Motor neuron (in vitro differentiated cells): Measurements from ENCODE around the gene CDC42EP1. TPM values are rescaled to one million over a fixed set of nuclear protein-coding genes. Genes with fewer than 3 reads are reported as not detected.

Experiments used
- ATAC-seq, 8 experiments: fragments of 200-7000 bp; cut with Tn5 transposase; replicated peaks in 6 of 8; 2 replicates each; pipeline ENCODE4 v1.8.0; 2021; ENCODE audit warnings: mild to moderate bottlenecking in 8 of 8, moderate library complexity in 8 of 8
- H3K27ac ChIP-seq, 2 donors: fragments of 250-450 bp; sonication (Bioruptor Pico); 2 replicates each; pipeline ENCODE4 v1.9.0; 2021; ENCODE audit warnings: antibody characterized with exemption in 2 of 2, mild to moderate bottlenecking in 2 of 2, moderate library complexity in 1 of 2
- H3K4me1 ChIP-seq, 2 donors: fragments of 250-450 bp; sonication (Bioruptor Pico); replicated peaks in 1 of 2; 2 replicates each; pipeline ENCODE4 v1.6.1; 2021; ENCODE audit warnings: antibody characterized with exemption in 2 of 2, mild to moderate bottlenecking in 2 of 2, moderate library complexity in 1 of 2
- H3K4me3 ChIP-seq, 5 donors: fragments of 250-450 bp; sonication (Bioruptor Pico); 2 replicates each; pipeline ENCODE4 v1.9.0; 2021; ENCODE audit warnings: antibody characterized with exemption in 5 of 5, mild to moderate bottlenecking in 5 of 5, moderate library complexity in 4 of 5
- WGBS, 10 experiments: fragments of 450-650 bp; shearing (Covaris generic); methylation state at CpG; one replicate each; pipeline ENCODE4 v1.0.0; 2022; 5-methylcytosine and 5-hydroxymethylcytosine counted together
- in situ Hi-C, 9 experiments: fragments of 400-800 bp; cut with MboI; loops; one replicate each; pipeline ENCODE4 v1.15.0; 2021; ENCODE audit warnings: low sequenced_read_pairs in 9 of 9, low pct_unique_long_range_greater_than_20kb in 2 of 9; ENCODE audit not compliant: unreplicated experiment in 9 of 9
- total RNA-seq, 8 experiments: library from RNA; unstranded; fragments of 300-600 nt; gene quantifications; 2 replicates each; pipeline versions ENCODE4 v1.2.3 to v1.2.4, GENCODE V29; 2022

Gene CDC42EP1
- total RNA-seq, 8 experiments from 2014 or later, result 3.5 to 38.6 (median 8.7) TPM

GRCh38 chr22:37556710-37557109, 3.6 kb upstream of the CDC42EP1 start:
- WGBS, 10 experiments, result 11 to 33% methylated on average over 3 of the region's 5 CpGs; no CpG with 5 or more reads in 8 of the 10 experiments
- ATAC-seq, result no peak
- H3K27ac ChIP-seq, result no peak overlapping the region
- in situ Hi-C loops, result no loop called here
- H3K4me1 ChIP-seq, result peaks cover 17 to 21% of the 10 kb centered on the region in 2 donors
- no peak overlapping the region for H3K4me3 ChIP-seq

GRCh38 chr22:37557321-37558001, 2.8 kb upstream of the CDC42EP1 start:
- WGBS, 10 experiments, result 71 to 100% (median 86%) methylated on average over 1 to 5 of the region's 7 CpGs; no CpG with 5 or more reads in 3 of the 10 experiments
- no peak for ATAC-seq
- Histone ChIP-seq H3K4me1 (peaks cover 14 to 21% of the 10 kb centered on the region in 2 donors), H3K4me3 (no peak overlapping the region), H3K27ac (no peak overlapping the region)
- in situ Hi-C loops, result no loop called here

DNA sequence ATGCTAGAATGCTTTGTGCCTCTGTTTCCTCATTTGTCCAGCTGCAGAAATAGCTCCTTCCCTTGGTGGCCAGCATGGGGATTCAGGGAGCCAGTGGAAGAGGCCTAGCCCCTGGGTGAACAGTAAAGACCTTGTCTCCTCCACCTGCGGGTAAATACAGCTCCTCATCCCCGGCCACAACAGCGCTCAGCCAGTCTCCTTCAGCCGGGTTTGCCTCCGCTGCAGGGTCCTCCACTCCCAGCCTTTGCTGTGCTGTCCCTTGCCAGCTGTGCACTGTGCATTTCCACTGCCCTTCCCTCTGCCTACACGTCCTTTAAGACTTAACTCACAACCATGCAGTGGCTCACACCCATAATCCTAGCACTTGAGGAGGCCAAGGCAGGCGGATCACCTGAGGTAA, 1.5 kb upstream of the CDC42EP1 start:
- in situ Hi-C loops, result no loop called here
- WGBS, 10 experiments, result 59 to 100% (median 78%) methylated on average over 1 to 5 of the region's 7 CpGs; no CpG with 5 or more reads in 3 of the 10 experiments
- no peak overlapping the region for H3K4me3 ChIP-seq
- no peak for ATAC-seq
- H3K27ac ChIP-seq, result no peak overlapping the region
- peaks cover 17 to 30% of the 10 kb centered on the region in 2 donors for H3K4me1 ChIP-seq

GRCh38 chr22:37559521-37559900, 769 bp upstream of the CDC42EP1 start:
- Histone ChIP-seq H3K27ac (no peak overlapping the region), H3K4me1 (peaks cover 17 to 32% of the 10 kb centered on the region in 2 donors), H3K4me3 (no peak overlapping the region)
- no peak for ATAC-seq
- 17 to 79% (median 70%) methylated on average over 2 to 3 of the region's 6 CpGs; no CpG with 5 or more reads in 7 of the 10 experiments for WGBS, 10 experiments
- in situ Hi-C loops, result no loop called here

DNA sequence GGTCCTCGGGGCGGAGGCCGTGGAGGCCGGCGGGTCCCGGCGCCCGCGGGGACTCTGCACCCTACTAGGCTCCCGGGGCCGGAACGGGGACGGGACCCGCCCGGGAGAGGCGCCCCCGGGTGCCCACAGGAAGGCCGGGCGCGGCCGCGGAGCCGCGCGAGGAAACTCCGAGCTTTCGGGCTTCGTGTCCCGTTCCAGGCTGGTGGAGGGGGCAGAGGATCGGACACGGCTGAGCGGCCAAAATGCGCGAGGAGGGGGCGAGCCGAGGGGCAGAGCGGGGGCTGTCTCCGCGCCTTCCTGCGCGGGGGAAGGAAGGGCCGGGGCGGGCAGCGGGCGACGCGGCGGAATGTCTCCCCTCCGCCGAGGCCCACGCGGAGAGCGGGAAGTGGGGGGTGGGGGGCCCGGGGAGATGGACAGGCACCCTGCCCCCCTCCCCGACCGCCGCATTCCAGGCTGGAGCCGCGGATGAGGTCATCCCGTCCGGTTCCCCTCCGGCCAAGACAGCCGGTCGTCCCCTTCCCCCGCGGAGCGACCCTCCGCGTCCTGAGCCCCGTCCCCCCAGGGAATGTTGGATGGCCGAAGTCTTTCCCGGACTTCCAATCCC, 430 bp downstream of the CDC42EP1 start:
- ATAC-seq, result peak; percentile 4 to 50 (median 39)
- in situ Hi-C loops, result loop anchor here in 1 of 9 experiments (10.0 kb wide), 1 partner anchor 246 kb away; no protein-coding TSS in a partner anchor
- no CpG with 5 or more reads among the region's 72 CpGs for WGBS, 10 experiments
- peaks cover 17 to 32% of the 10 kb centered on the region in 2 donors for H3K4me1 ChIP-seq
- H3K4me3 ChIP-seq, result peak overlapping the region; percentile 25 to 77 (median 51)
- H3K27ac ChIP-seq, result peak overlapping the region in 1 of 2 donors; percentile 87

DNA sequence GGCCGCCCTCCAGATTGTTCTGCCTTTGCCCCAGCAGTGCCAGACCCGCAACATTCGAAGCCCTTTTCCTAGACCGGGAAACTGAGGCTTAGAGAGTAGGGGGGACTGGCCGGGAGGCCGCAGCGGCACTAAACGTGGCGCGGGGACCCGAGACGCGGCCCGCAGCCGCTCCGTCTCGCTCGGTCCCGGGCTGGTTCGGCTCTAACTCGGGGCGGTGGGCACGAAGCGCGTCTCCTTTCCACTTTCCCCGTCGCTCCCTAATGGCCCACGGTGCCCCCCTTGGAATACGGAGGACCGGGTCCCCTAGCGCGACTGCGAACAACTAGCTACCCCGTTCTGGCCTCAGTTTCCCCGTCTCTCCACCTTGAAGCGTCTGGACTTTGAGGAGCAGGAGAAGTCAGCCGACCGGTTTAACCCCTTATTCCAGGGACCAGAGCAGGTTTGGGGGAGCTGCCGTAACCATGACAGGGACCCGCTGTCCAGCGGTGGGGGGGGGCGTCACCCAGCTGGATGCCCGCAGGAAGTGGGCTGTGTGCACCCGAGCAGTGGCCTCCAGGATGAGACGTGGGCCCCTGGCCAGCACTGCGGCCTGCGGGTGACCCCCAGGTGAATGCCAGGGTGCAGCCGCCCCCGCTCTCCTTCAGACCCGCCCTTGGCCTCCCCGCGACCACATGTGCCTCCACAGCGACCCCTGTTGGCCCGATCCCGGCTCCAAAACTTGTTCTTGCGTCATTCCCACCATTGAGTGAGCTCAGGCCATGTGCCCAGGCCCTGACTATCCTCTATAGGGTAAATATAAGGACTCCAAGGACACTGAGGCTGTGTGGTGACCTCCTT, 1.1 kb downstream of the CDC42EP1 start:
- WGBS, 10 experiments, result 0% methylated on average over 4 of the region's 56 CpGs; no CpG with 5 or more reads in 9 of the 10 experiments
- Histone ChIP-seq H3K4me1 (peaks cover 17 to 32% of the 10 kb centered on the region in 2 donors), H3K4me3 (peak overlapping the region; percentile 25 to 77 (median 51)), H3K27ac (peak overlapping the region in 1 of 2 donors; percentile 87)
- in situ Hi-C loops, result loop anchor here in 1 of 9 experiments (10.0 kb wide), 1 partner anchor 247 kb away; no protein-coding TSS in a partner anchor
- peak; percentile 32 to 80 (median 49) for ATAC-seq

- H3K4me1 ChIP-seq, result peaks cover 17 to 28% of the 10 kb centered on the region in 2 donors
- ATAC-seq, result no peak
- peak overlapping the region in 3 of 5 donors; percentile 51 to 77 (median 74) for H3K4me3 ChIP-seq
- H3K27ac ChIP-seq, result no peak overlapping the region
- 40 to 100% (median 53%) methylated on average over 1 to 7 of the region's 14 CpGs; no CpG with 5 or more reads in 7 of the 10 experiments for WGBS, 10 experiments
- in situ Hi-C loops, result loop anchor here in 1 of 9 experiments (10.0 kb wide), 1 partner anchor 247 kb away; no protein-coding TSS in a partner anchor
Observed at GRCh38 chr22:37562049-37562875, 2.0 kb downstream of the CDC42EP1 start.

DNA sequence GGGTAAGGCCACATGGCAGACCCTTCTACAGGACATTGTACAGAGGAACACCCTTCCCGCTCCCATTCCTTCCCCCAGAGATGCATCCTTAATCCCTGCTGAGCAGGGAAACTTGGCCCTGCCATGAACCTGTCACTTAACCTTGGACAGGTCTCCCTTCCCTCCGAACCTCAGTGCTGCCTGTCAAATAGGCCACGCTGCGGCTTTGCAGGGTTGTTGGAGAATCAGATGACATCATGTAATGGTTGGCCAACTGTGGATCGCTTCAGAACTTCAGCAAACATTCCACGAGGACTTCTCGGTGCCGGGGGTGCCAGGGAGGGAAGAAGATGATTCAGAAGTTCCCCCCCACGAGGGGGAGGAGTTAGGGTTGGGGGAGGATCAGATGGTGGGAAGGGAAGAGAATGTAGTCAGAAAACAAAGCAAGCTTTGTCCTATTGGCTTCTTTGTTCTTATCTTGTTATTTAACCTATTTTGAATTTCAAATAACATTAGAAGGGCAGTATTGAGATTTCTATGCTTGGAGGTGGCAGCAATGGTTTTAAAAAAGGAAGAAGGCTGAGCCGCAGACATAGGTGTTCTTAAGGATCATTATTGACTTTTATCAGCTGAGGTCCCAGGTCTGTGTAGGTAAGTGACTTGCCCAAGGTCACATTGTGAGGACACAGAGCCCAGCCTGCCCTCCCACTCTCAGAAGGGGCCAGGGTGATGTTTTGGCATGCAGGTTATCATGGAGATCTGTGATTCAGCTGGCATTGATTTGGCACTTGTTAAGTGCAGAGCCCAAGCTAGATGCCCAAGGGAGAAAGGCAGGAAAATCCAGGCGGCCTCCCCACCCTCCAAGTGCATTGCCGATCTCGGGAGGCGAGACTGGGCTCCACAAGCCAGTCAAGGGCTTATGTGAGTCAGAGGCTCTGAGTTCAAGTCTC, 3.1 kb downstream of the CDC42EP1 start:
- in situ Hi-C loops, result loop anchor here in 1 of 9 experiments (10.0 kb wide), 1 partner anchor 249 kb away; no protein-coding TSS in a partner anchor
- Histone ChIP-seq H3K27ac (no peak overlapping the region), H3K4me3 (no peak overlapping the region), H3K4me1 (peaks cover 17 to 29% of the 10 kb centered on the region in 2 donors)
- peak in 5 of 8 experiments; percentile 4 to 28 (median 10) for ATAC-seq
- WGBS, 10 experiments, result 3 to 92% (median 40%) methylated on average over 1 to 6 of the region's 14 CpGs; no CpG with 5 or more reads in 3 of the 10 experiments

GRCh38 chr22:37564111-37564711, 3.9 kb downstream of the CDC42EP1 start:
- ATAC-seq, result no peak
- H3K27ac ChIP-seq, result no peak overlapping the region
- in situ Hi-C loops, result loop anchor here in 1 of 9 experiments (10.0 kb wide), 1 partner anchor 249 kb away; no protein-coding TSS in a partner anchor
- H3K4me3 ChIP-seq, result no peak overlapping the region
- WGBS, 10 experiments, result 60 to 87% (median 81%) methylated on average over 1 to 6 of the region's 7 CpGs; no CpG with 5 or more reads in 4 of the 10 experiments
- peaks cover 17 to 30% of the 10 kb centered on the region in 2 donors for H3K4me1 ChIP-seq

DNA sequence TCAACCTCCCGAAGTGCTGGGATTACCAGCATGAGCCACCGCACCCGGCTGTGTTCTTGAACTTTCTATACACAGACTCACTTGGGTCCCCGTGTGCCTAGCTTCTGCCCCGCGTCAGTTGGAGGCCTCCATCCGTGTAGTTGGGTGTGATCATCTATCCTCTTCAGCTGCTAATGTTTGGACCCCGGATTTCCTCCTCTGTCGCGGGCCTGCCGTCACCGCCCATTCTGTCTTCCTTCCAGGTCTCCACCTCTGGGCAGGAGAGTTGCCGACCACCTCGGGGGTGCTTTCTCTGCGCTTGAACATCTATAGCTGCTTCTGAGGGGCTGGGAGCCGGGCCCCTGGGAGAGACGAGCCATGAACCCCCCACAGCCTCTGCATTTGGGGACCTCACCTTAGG, 5.5 kb downstream of the CDC42EP1 start:
- no peak for ATAC-seq
- WGBS, 10 experiments, result 30 to 93% methylated on average over 3 to 4 of the region's 17 CpGs; no CpG with 5 or more reads in 8 of the 10 experiments
- in situ Hi-C loops, result loop anchor here in 1 of 9 experiments (10.0 kb wide), 1 partner anchor 251 kb away; no protein-coding TSS in a partner anchor
- Histone ChIP-seq H3K4me3 (no peak overlapping the region), H3K4me1 (peaks cover 17 to 25% of the 10 kb centered on the region in 2 donors), H3K27ac (no peak overlapping the region)
